SH-SY5Y (cell line): Measurements from ENCODE around the gene RGS9BP.

Experiments used
- GATA2 ChIP-seq: IDR thresholded peaks from 2 replicates; pipeline ENCODE4 v1.6.1; 2011; ENCODE audit warnings: mild to moderate bottlenecking, low read depth, low read length
- GATA3 ChIP-seq: IDR thresholded peaks from 2 replicates; pipeline ENCODE4 v1.6.1; 2011; ENCODE audit warnings: low read depth, mild to moderate bottlenecking, low read length, moderate library complexity

DNA sequence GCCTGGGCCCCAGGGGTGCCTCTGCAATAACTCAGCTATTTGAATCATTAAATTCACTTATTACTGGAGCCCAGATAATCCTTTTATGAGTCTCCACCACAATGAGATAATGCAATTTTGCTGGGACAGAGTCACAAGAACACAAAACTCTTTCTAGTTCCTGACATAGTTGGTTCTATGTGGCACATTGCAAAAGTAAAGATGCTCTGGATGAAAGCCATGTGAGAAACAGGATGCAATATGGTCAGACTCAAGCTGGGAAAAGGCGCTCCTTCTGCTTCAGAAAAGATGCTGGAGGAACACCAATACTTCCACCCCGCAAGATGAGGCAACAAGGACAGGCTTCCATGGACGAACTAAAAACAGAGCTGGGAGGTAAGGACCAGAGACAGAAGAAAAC, 6.3 kb upstream of the RGS9BP start:
- TF ChIP-seq GATA2 (no peak), GATA3 (no peak)
